HEK293T (cell line): ENCODE measurements around the gene CLEC14A.

ENCODE experiments used
- CTCF ChIA-PET: fragments of 350-600 bp; formaldehyde crosslinking; extraction: SDS; loops from one replicate; lab custom pipeline; 2021; ENCODE audit warnings: antibody characterized with exemption, inconsistent platforms; lab: Yijun Ruan, JAX
- POLR2A ChIA-PET: fragments of 350-600 bp; formaldehyde crosslinking; extraction: SDS; loops from one replicate; lab custom pipeline; 2020; ENCODE audit warnings: antibody characterized with exemption, inconsistent platforms; lab: Yijun Ruan, JAX
- DNase-seq: peaks from one replicate; pipeline ENCODE4 v3.0.0; 2012; ENCODE audit warnings: mixed read lengths; ENCODE audit errors: extremely low spot score
- ARNT ChIP-seq: fragments of 450-650 bp; IDR thresholded peaks from 2 replicates; pipeline ENCODE4 v1.6.1; 2017; ENCODE audit warnings: mild to moderate bottlenecking
- BHLHE40 ChIP-seq: fragments of 450-650 bp; IDR thresholded peaks from 2 replicates; pipeline ENCODE4 v1.6.1; 2016; ENCODE audit warnings: mild to moderate bottlenecking, moderate library complexity, borderline replicate concordance
- CTBP1 ChIP-seq: fragments of 450-650 bp; IDR thresholded peaks from 2 replicates; pipeline ENCODE4 v1.6.1; 2016; ENCODE audit warnings: borderline replicate concordance
- ELF4 ChIP-seq: fragments of 450-650 bp; IDR thresholded peaks from 2 replicates; pipeline ENCODE4 v1.6.1; 2017; ENCODE audit warnings: antibody characterized with exemption
- FOXA1 ChIP-seq: fragments of 450-650 bp; IDR thresholded peaks from 2 replicates; pipeline ENCODE4 v1.6.1; 2016; ENCODE audit warnings: mild to moderate bottlenecking
- FOXK2 ChIP-seq: fragments of 450-650 bp; IDR thresholded peaks from 2 replicates; pipeline ENCODE4 v1.6.1; 2016; ENCODE audit warnings: mild to moderate bottlenecking
- FOXM1 ChIP-seq: fragments of 450-650 bp; IDR thresholded peaks from 2 replicates; pipeline ENCODE4 v1.6.1; 2017; ENCODE audit warnings: mild to moderate bottlenecking, borderline replicate concordance
- HDGF ChIP-seq: fragments of 450-650 bp; IDR thresholded peaks from 2 replicates; pipeline ENCODE4 v1.6.1; 2017; ENCODE audit warnings: antibody characterized with exemption, borderline replicate concordance
- L3MBTL2 ChIP-seq: fragments of 450-650 bp; conservative IDR thresholded peaks from 2 replicates; pipeline ENCODE4 v1.6.1; 2016; ENCODE audit warnings: mild to moderate bottlenecking
- LEF1 ChIP-seq: fragments of 450-650 bp; IDR thresholded peaks from 2 replicates; pipeline ENCODE4 v1.6.1; 2017; ENCODE audit warnings: mild to moderate bottlenecking, borderline replicate concordance
- NFRKB ChIP-seq: fragments of 450-650 bp; IDR thresholded peaks from 2 replicates; pipeline ENCODE4 v1.6.1; 2016; ENCODE audit warnings: mild to moderate bottlenecking, moderate library complexity
- SP1 ChIP-seq: fragments of 450-650 bp; IDR thresholded peaks from 2 replicates; pipeline ENCODE4 v1.6.1; 2017
- SUZ12 ChIP-seq: fragments of 450-650 bp; IDR thresholded peaks from 2 replicates; pipeline ENCODE4 v1.6.1; 2016; ENCODE audit warnings: mild to moderate bottlenecking
- TARDBP ChIP-seq: fragments of 450-650 bp; IDR thresholded peaks from 2 replicates; pipeline ENCODE4 v1.6.1; 2016
- ZNF384 ChIP-seq: fragments of 450-650 bp; IDR thresholded peaks from 2 replicates; pipeline ENCODE4 v1.6.1; 2016
- TF ChIP-seq, protein P1 (sequence below): fragments of 450-650 bp; IDR thresholded peaks from 2 replicates; pipeline ENCODE4 v1.6.1; 2016

CLEC14A gene

GRCh38 chr14:38279572-38279971 is 23.7 kb upstream of the CLEC14A start:
- TF ChIP-seq FOXK2 (no peak), FOXM1 (no peak), SP1 (no peak)
- TF ChIP-seq, protein P1, sequence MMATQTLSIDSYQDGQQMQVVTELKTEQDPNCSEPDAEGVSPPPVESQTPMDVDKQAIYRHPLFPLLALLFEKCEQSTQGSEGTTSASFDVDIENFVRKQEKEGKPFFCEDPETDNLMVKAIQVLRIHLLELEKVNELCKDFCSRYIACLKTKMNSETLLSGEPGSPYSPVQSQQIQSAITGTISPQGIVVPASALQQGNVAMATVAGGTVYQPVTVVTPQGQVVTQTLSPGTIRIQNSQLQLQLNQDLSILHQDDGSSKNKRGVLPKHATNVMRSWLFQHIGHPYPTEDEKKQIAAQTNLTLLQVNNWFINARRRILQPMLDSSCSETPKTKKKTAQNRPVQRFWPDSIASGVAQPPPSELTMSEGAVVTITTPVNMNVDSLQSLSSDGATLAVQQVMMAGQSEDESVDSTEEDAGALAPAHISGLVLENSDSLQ = no peak
- no peak for DNase-seq
- ChIA-PET CTCF (no interaction called here), POLR2A (no interaction called here)

DNA sequence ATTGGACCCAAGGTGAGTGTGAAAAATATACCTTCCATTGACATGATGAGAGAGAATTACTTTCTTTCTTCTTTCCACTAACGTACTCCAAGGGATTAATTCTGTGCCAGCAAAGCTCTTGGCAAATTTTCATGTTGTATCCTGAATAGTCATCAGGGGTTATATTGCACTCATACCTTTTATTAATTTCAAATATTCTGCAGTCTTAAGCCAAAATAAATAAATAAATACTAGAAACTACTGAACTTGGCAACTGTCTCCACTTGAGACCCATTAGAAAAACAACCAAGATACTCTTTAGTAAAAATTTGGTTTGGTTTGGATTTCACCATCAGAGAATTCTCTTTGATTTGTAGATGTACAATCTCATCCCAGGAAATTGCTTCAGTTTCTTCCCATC is 22.1 kb upstream of the CLEC14A start:
- TF ChIP-seq FOXA1 (no peak), ARNT (no peak), CTBP1 (no peak), FOXM1 (no peak)
- no peak for DNase-seq
- POLR2A ChIA-PET = no interaction called here
- CTCF ChIA-PET = no interaction called here

DNA sequence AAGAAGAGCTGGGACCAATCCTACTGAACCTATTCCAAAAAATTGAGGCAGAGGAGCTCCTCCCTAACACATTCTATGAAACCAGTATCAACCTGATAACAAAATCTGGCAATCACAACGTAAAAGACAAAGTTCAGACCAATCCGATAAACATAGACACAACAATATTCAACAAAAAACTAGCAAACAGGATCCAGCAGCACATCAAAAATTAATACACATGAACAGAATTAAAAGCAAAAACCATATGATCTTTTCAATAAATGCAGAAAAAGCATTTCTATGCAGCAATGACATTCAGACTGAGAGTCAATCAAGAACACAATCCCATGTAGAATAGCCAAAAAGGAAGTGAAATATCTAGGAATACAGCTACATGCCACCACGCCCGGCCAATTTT is 7.0 kb upstream of the CLEC14A start:
- no peak for DNase-seq
- TF ChIP-seq BHLHE40 = no peak
- no peak for TF ChIP-seq SUZ12
- TF ChIP-seq TARDBP = no peak
- no peak for TF ChIP-seq ZNF384
- TF ChIP-seq ELF4 = no peak
- no peak for TF ChIP-seq NFRKB
- TF ChIP-seq ARNT = no peak
- no peak for TF ChIP-seq FOXM1
- no peak for TF ChIP-seq FOXA1
- TF ChIP-seq, protein P1 = no peak
- TF ChIP-seq L3MBTL2 = no peak
- TF ChIP-seq CTBP1 = no peak
- TF ChIP-seq SP1 = no peak
- ChIA-PET POLR2A (no interaction called here), CTCF (no interaction called here)

- no peak for DNase-seq
- POLR2A ChIA-PET = no interaction called here
- TF ChIP-seq ARNT (no peak), FOXK2 (no peak), BHLHE40 (no peak), TARDBP (no peak), FOXA1 (no peak), L3MBTL2 (no peak), ZNF384 (no peak), NFRKB (no peak), FOXM1 (no peak), SP1 (no peak), ELF4 (no peak), SUZ12 (no peak), CTBP1 (no peak), HDGF (no peak), LEF1 (no peak)
- TF ChIP-seq, protein P1 = no peak
- CTCF ChIA-PET = no interaction called here
Measured at GRCh38 chr14:38261620-38262019, 5.7 kb upstream of the CLEC14A start.

GRCh38 chr14:38257507-38257906 is 1.6 kb upstream of the CLEC14A start:
- no peak for DNase-seq
- POLR2A ChIA-PET = no interaction called here
- no peak for TF ChIP-seq FOXM1
- TF ChIP-seq L3MBTL2 = no peak
- TF ChIP-seq ZNF384 = no peak
- TF ChIP-seq HDGF = no peak
- TF ChIP-seq BHLHE40 = no peak
- CTCF ChIA-PET = no interaction called here

GRCh38 chr14:38256533-38256840 is 594 bp upstream of the CLEC14A start:
- no peak for DNase-seq
- TF ChIP-seq HDGF (no peak), TARDBP (no peak), LEF1 (no peak), FOXK2 (no peak), CTBP1 (no peak), ZNF384 (no peak), FOXA1 (no peak), FOXM1 (no peak), NFRKB (no peak), L3MBTL2 (no peak)
- TF ChIP-seq, protein P1 = no peak
- POLR2A ChIA-PET = no interaction called here
- CTCF ChIA-PET = no interaction called here

GRCh38 chr14:38255408-38255672 is 553 bp downstream of the CLEC14A start:
- POLR2A ChIA-PET = no interaction called here
- DNase-seq = no peak
- CTCF ChIA-PET = no interaction called here
- no peak for TF ChIP-seq ZNF384
- TF ChIP-seq LEF1 = no peak
- TF ChIP-seq ARNT = no peak
- no peak for TF ChIP-seq BHLHE40
- TF ChIP-seq FOXA1 = no peak
- TF ChIP-seq SP1 = no peak
- TF ChIP-seq, protein P1 = no peak
- TF ChIP-seq SUZ12 = no peak
- no peak for TF ChIP-seq TARDBP
- no peak for TF ChIP-seq ELF4
- no peak for TF ChIP-seq NFRKB
- TF ChIP-seq HDGF = no peak
- no peak for TF ChIP-seq FOXK2
- TF ChIP-seq L3MBTL2 = no peak
- no peak for TF ChIP-seq CTBP1
- TF ChIP-seq FOXM1 = no peak
